ENCODE measurements around the gene TIMP2.

DNA sequence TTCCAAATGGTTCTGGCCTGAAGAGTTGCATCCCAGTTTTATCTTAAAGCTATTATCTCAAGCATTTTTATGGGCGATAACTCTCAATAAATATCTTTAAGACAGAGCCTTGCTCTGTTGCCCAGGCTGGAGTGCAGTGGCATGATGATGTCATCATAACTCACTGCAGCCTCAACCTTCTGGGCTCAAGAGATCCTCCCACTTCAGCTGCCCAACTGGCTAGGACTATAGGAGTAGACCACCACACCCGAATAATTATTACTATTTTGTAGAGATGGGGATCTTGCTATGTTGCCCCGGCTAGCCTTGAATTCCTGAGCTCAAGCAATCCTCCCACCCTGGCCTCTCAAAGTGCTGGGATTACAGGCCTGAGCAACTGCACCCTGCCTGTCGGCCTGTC is 117.0 kb downstream of the TIMP2 start:
- TF ChIP-seq EP300 (IDR thresholded peaks at IDR 0.05; ENCODE audit: borderline replicate concordance in 1 of 2, low read depth in 2 of 2, low read length in 2 of 2) (no peak), TAF1 (IDR thresholded peaks at IDR 0.05; ENCODE audit: low read depth, low read length) (no peak), RAD21 (IDR thresholded peaks at IDR 0.05 in 1 of 2, conservative IDR thresholded peaks at IDR 0.05 in 1 of 2; ENCODE audit: low read depth in 2 of 2, low read length in 2 of 2) (no peak), POU5F1 (IDR thresholded peaks at IDR 0.05; ENCODE audit: low read depth, low read length) (no peak), CBX8 (IDR thresholded peaks at IDR 0.05; ENCODE audit: borderline replicate concordance, low read depth, low read length) (no peak), EZH2 (IDR thresholded peaks at IDR 0.05; ENCODE audit: low read depth, low read length, severe bottlenecking) (no peak), POLR2AphosphoS5 (IDR thresholded peaks at IDR 0.05; ENCODE audit: low read depth, low read length) (no peak)
- TF ChIP-seq, protein P1, sequence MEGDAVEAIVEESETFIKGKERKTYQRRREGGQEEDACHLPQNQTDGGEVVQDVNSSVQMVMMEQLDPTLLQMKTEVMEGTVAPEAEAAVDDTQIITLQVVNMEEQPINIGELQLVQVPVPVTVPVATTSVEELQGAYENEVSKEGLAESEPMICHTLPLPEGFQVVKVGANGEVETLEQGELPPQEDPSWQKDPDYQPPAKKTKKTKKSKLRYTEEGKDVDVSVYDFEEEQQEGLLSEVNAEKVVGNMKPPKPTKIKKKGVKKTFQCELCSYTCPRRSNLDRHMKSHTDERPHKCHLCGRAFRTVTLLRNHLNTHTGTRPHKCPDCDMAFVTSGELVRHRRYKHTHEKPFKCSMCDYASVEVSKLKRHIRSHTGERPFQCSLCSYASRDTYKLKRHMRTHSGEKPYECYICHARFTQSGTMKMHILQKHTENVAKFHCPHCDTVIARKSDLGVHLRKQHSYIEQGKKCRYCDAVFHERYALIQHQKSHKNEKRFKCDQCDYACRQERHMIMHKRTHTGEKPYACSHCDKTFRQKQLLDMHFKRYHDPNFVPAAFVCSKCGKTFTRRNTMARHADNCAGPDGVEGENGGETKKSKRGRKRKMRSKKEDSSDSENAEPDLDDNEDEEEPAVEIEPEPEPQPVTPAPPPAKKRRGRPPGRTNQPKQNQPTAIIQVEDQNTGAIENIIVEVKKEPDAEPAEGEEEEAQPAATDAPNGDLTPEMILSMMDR (IDR thresholded peaks at IDR 0.05; ENCODE audit: control extremely low read depth in 1 of 3, insufficient read depth in 1 of 3, low read depth in 1 of 3, low read length in 3 of 3) = no peak

All from H1 (cell line).